GM21825 (cell line): Measurements from ENCODE around the gene FSHR.

Experiments
- ATAC-seq: cut with Tn5 transposase; IDR thresholded peaks from one replicate; pipeline ENCODE4 v1.9.1; 2021; ENCODE audit warnings: mild to moderate bottlenecking, moderate library complexity; ENCODE audit not compliant: unreplicated experiment

Gene FSHR

GRCh38 chr2:48915884-48916283 lies 238.4 kb downstream of the FSHR start:
- no peak for ATAC-seq

DNA sequence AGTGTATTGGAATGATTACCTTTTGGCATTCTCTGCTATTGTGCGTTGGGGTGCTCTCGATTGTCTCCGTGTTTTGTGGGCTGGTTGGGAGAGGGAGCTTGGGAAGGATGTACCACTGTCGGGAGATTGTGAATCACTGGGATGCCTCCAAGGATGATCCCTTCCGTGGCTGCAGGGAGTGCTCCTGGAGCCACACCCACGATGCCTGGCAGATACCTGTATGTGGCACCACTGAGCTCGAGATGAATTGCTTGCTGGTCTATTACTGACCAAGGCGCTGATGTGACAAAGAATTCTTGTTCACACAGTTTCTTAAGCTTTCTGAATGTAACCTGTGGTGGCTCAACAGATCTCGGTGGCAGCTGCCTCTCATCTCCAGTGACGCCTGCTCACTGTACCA lies 239.1 kb downstream of the FSHR start:
- no peak for ATAC-seq

DNA sequence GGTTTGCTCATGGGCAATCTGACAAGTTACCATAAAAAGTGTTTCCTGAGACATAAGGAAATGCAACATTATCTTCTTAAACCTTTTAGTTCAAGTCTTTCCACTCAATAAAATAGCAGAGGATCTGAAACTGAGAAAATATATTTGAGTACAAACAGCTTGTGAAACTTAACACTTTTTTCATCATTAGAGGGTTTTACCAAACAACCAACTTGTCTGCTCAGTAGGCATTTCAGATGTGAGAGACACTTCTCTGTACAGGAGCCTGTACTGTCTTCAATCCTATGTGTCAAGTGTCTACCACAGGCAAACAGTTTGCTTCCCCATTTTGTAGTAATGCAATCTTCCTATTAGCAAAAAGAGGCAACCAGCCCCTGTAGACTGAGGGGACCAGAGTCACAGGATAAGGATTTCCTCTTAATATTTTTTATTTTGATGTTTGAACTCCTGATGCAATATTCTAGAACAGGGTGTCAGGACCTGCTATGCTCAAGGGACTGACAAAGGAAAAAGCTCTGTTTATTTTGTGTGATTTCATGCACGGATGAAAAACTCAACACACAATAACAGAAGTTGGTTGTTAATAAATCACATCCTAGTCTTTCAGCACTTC lies 239.7 kb downstream of the FSHR start:
- peak; percentile 84 for ATAC-seq
